ENCODE measurements around the gene PSMD9.

DNA sequence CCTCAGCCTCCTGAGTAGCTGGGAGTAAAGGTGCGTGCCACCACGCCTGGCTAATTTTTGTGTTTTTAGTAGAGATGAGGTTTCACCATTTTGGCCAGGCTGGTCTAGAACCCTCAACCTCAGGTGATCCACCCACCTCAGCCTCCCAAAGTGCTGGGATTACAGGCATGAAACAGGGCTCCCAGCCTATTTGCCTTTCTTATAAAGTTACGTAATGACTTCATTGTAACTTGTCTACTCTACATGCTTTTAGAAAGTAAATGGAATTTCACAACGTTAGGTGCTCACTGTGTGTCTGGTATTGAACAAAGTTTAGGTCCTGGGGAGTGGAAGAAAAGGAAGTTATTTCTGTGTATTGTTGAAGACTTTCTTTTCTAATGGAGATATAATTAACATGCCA lies 42.3 kb downstream of the PSMD9 start:
- TF ChIP-seq, protein P1, sequence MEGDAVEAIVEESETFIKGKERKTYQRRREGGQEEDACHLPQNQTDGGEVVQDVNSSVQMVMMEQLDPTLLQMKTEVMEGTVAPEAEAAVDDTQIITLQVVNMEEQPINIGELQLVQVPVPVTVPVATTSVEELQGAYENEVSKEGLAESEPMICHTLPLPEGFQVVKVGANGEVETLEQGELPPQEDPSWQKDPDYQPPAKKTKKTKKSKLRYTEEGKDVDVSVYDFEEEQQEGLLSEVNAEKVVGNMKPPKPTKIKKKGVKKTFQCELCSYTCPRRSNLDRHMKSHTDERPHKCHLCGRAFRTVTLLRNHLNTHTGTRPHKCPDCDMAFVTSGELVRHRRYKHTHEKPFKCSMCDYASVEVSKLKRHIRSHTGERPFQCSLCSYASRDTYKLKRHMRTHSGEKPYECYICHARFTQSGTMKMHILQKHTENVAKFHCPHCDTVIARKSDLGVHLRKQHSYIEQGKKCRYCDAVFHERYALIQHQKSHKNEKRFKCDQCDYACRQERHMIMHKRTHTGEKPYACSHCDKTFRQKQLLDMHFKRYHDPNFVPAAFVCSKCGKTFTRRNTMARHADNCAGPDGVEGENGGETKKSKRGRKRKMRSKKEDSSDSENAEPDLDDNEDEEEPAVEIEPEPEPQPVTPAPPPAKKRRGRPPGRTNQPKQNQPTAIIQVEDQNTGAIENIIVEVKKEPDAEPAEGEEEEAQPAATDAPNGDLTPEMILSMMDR (IDR thresholded peaks at IDR 0.05; ENCODE audit: borderline replicate concordance, extremely low read depth, low read length, poor library complexity, severe bottlenecking), result no peak
- no peak for TF ChIP-seq EZH2 (IDR thresholded peaks at IDR 0.05; ENCODE audit: borderline replicate concordance, low read depth, low read length, severe bottlenecking)
